ENCODE measurements around the gene TMEM179. TPM values are rescaled to one million over a fixed set of nuclear protein-coding genes. Genes with fewer than 3 reads are reported as not detected.

TMEM179 gene
- polyA plus RNA-seq, 1 donor (not counting 4 experiments of a cell fraction or from before 2014, with no cell fraction given) = not detected

- Histone ChIP-seq H3K4me2 (ENCODE audit: control insufficient read depth, extremely low read depth, insufficient read depth, low read depth, low read length) (no peak overlapping the region), H2AFZ (ENCODE audit: control insufficient read depth, low read length) (no peak overlapping the region), H3K27ac (ENCODE audit: control insufficient read depth, insufficient read depth, low read length) (no peak overlapping the region), H3K9ac (ENCODE audit: control insufficient read depth, extremely low read depth, insufficient read depth, low read length) (no peak overlapping the region), H3K9me1 (ENCODE audit: control insufficient read depth, extremely low read depth, insufficient read depth, low read length) (no peaks in the 10 kb centered on the region), H3K27me3 (ENCODE audit: control insufficient read depth, extremely low read depth, insufficient read depth, low read length) (peaks cover 47% of the 10 kb centered on the region), H4K20me1 (ENCODE audit: control insufficient read depth, extremely low read depth, insufficient read depth, low read length) (no peaks in the 10 kb centered on the region), H3K4me3 (ENCODE audit: control insufficient read depth in 2 of 3, extremely low read depth in 1 of 3, insufficient read depth in 2 of 3, low read depth in 1 of 3, low read length in 3 of 3) (no peak overlapping the region), H3K79me2 (ENCODE audit: control insufficient read depth, insufficient read depth, low read length) (no peaks in the 10 kb centered on the region), H3K4me1 (ENCODE audit: control insufficient read depth, extremely low read depth, insufficient read depth, low read length) (no peaks in the 10 kb centered on the region), H3K9me3 (ENCODE audit: control insufficient read depth, low read depth, low read length) (no peaks in the 10 kb centered on the region), H3K36me3 (ENCODE audit: control insufficient read depth in 2 of 2, extremely low read depth in 1 of 2, insufficient read depth in 2 of 2, low read length in 2 of 2) (no peaks in the 10 kb centered on the region)
- DNase-seq (ENCODE audit: low read depth, low spot score) (no peak), FAIRE-seq (no peak)
- dilution Hi-C loops (cut with MboI; ENCODE audit: extremely low pct_ligation_motif_present, low sequenced_read_pairs) = no loop called here
- no peak for TF ChIP-seq CTCF (optimal IDR thresholded peaks at IDR 0.05 in 1 of 3, IDR thresholded peaks at IDR 0.05 in 1 of 3, conservative IDR thresholded peaks at IDR 0.05 in 1 of 3; ENCODE audit: extremely low read depth in 1 of 3, insufficient read depth in 2 of 3, low read length in 3 of 3)
- no peak for TF ChIP-seq EZH2 (IDR thresholded peaks at IDR 0.05; ENCODE audit: low read length)
Observed at GRCh38 chr14:104545942-104546501, 58.5 kb downstream of the TMEM179 start.

GRCh38 chr14:104545151-104545941, 59.2 kb downstream of the TMEM179 start:
- H3K27ac ChIP-seq (ENCODE audit: control insufficient read depth, insufficient read depth, low read length) = no peak overlapping the region
- H3K36me3 ChIP-seq (ENCODE audit: control insufficient read depth in 2 of 2, extremely low read depth in 1 of 2, insufficient read depth in 2 of 2, low read length in 2 of 2) = no peaks in the 10 kb centered on the region
- no peaks in the 10 kb centered on the region for H4K20me1 ChIP-seq (ENCODE audit: control insufficient read depth, extremely low read depth, insufficient read depth, low read length)
- H3K4me3 ChIP-seq (ENCODE audit: control insufficient read depth in 2 of 3, extremely low read depth in 1 of 3, insufficient read depth in 2 of 3, low read depth in 1 of 3, low read length in 3 of 3) = no peak overlapping the region
- dilution Hi-C loops (cut with MboI; ENCODE audit: extremely low pct_ligation_motif_present, low sequenced_read_pairs) = no loop called here
- TF ChIP-seq EZH2 (IDR thresholded peaks at IDR 0.05; ENCODE audit: low read length) (no peak), CTCF (optimal IDR thresholded peaks at IDR 0.05 in 1 of 3, IDR thresholded peaks at IDR 0.05 in 1 of 3, conservative IDR thresholded peaks at IDR 0.05 in 1 of 3; ENCODE audit: extremely low read depth in 1 of 3, insufficient read depth in 2 of 3, low read length in 3 of 3) (no peak)
- no peaks in the 10 kb centered on the region for H3K4me1 ChIP-seq (ENCODE audit: control insufficient read depth, extremely low read depth, insufficient read depth, low read length)
- DNase-seq (ENCODE audit: low read depth, low spot score) (no peak), FAIRE-seq (no peak)
- H2AFZ ChIP-seq (ENCODE audit: control insufficient read depth, low read length) = no peak overlapping the region
- no peaks in the 10 kb centered on the region for H3K9me1 ChIP-seq (ENCODE audit: control insufficient read depth, extremely low read depth, insufficient read depth, low read length)
- H3K79me2 ChIP-seq (ENCODE audit: control insufficient read depth, insufficient read depth, low read length) = no peaks in the 10 kb centered on the region
- H3K9ac ChIP-seq (ENCODE audit: control insufficient read depth, extremely low read depth, insufficient read depth, low read length) = no peak overlapping the region
- H3K27me3 ChIP-seq (ENCODE audit: control insufficient read depth, extremely low read depth, insufficient read depth, low read length) = peaks cover 47% of the 10 kb centered on the region
- no peak overlapping the region for H3K4me2 ChIP-seq (ENCODE audit: control insufficient read depth, extremely low read depth, insufficient read depth, low read depth, low read length)
- H3K9me3 ChIP-seq (ENCODE audit: control insufficient read depth, low read depth, low read length) = no peaks in the 10 kb centered on the region
